Right lobe of liver (tissue), 4 donors: ENCODE data around the gene RICTOR.

Source experiments
- POLR2A ChIP-seq: fragments of 450-650 bp; IDR thresholded peaks from one replicate; pipeline ENCODE4 v1.6.1; 2017; ENCODE audit warnings: antibody characterized with exemption, mild to moderate bottlenecking
- TF ChIP-seq, protein P1 (sequence below), 4 donors: fragments of 200-600 bp in 3 of 4; fragments of 450-650 bp in 1 of 4; IDR thresholded peaks; one replicate each; pipeline versions ENCODE4 v1.5.1 to v1.8.0; 2016 to 2022; ENCODE audit warnings: antibody characterized with exemption in 4 of 4, mild to moderate bottlenecking in 2 of 4
- donor health status: DM: no; HTN: no; CAD: no.
- donor health status: DM: no; HTN: no; CAD: no.
- donor health status: DM: no; HTN: yes; CAD: no.

GRCh38 chr5:39017504-39017903 is 56.7 kb downstream of the RICTOR start:
- TF ChIP-seq, protein P1, sequence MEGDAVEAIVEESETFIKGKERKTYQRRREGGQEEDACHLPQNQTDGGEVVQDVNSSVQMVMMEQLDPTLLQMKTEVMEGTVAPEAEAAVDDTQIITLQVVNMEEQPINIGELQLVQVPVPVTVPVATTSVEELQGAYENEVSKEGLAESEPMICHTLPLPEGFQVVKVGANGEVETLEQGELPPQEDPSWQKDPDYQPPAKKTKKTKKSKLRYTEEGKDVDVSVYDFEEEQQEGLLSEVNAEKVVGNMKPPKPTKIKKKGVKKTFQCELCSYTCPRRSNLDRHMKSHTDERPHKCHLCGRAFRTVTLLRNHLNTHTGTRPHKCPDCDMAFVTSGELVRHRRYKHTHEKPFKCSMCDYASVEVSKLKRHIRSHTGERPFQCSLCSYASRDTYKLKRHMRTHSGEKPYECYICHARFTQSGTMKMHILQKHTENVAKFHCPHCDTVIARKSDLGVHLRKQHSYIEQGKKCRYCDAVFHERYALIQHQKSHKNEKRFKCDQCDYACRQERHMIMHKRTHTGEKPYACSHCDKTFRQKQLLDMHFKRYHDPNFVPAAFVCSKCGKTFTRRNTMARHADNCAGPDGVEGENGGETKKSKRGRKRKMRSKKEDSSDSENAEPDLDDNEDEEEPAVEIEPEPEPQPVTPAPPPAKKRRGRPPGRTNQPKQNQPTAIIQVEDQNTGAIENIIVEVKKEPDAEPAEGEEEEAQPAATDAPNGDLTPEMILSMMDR (IDR thresholded peaks at IDR 0.05): no peak
- TF ChIP-seq POLR2A: no peak
